Left lung (tissue), 10 donors: ENCODE results near the gene VAV1. TPM values are rescaled to one million over a fixed set of nuclear protein-coding genes. Genes with fewer than 3 reads are reported as not detected.

ENCODE experiments used
- ATAC-seq: fragments of 200-7000 bp; cut with Tn5 transposase; one replicate; pipeline ENCODE4 v1.9.1; 2020; ENCODE audit warnings: moderate library complexity
- DNase-seq, 4 donors: peaks; one replicate each; pipeline ENCODE4 v3.0.0-alpha.2; 2013 to 2020
- H3K27ac ChIP-seq, 2 donors: fragments of 200-600 bp; sonication (generic) in 1 of 2; one replicate each; pipeline versions ENCODE4 v1.5.0 to v1.8.0; 2020 to 2021
- H3K27me3 ChIP-seq, 2 donors: fragments of 200-600 bp; sonication (generic) in 1 of 2; one replicate each; pipeline versions ENCODE4 v1.5.0 to v1.8.0; 2020 to 2021
- H3K36me3 ChIP-seq, 2 donors: fragments of 200-600 bp; sonication (generic) in 1 of 2; one replicate each; pipeline versions ENCODE4 v1.5.0 to v1.8.0; 2020 to 2021
- H3K4me1 ChIP-seq, 2 donors: fragments of 200-600 bp; one replicate each; pipeline ENCODE4 v1.8.0; 2021
- H3K4me3 ChIP-seq, 2 donors: fragments of 200-600 bp; sonication (generic) in 1 of 2; one replicate each; pipeline versions ENCODE4 v1.5.0 to v1.8.0; 2020 to 2021; ENCODE audit warnings: mild to moderate bottlenecking in 1 of 2
- H3K9me3 ChIP-seq, 2 donors: fragments of 200-600 bp; sonication (generic) in 1 of 2; one replicate each; pipeline versions ENCODE4 v1.5.0 to v1.8.0; 2020 to 2021
- intact Hi-C, 2 donors: fragments of 100-400 bp; cut with DNase I; formaldehyde crosslinking; loops; one replicate each; pipeline versions ENCODE4 v1.11.2 to v1.14.2; 2022
- polyA plus RNA-seq, 6 donors: library from polyadenylated mRNA; unstranded; fragments of 120-200 nt; gene quantifications; one replicate each; pipeline ENCODE4 v1.2.1, GENCODE V29; 2013; ENCODE audit not compliant: insufficient read length in 6 of 6
- total RNA-seq, 2 donors: library from RNA; stranded (reverse); fragmentation: NEBNext Ultra II Directional; extraction: Animal tissue kit (Norgen Biotek cat#: 25700); gene quantifications; one replicate each; pipeline ENCODE4 v1.2.1, GENCODE V29; 2021
- TF ChIP-seq, protein P1 (sequence below), 2 donors: fragments of 200-600 bp; sonication (generic) in 1 of 2; IDR thresholded peaks; one replicate each; pipeline versions ENCODE4 v1.5.0 to v1.8.0; 2021; ENCODE audit warnings: antibody characterized with exemption in 2 of 2
- donor health status: DM: no; HTN: yes; CAD: no.
- donor health status: DM: no; HTN: no; CAD: no.

Gene VAV1
- total and polyA plus RNA-seq, 8 donors, result 2.0 to 51.3 (median 2.8) TPM

DNA sequence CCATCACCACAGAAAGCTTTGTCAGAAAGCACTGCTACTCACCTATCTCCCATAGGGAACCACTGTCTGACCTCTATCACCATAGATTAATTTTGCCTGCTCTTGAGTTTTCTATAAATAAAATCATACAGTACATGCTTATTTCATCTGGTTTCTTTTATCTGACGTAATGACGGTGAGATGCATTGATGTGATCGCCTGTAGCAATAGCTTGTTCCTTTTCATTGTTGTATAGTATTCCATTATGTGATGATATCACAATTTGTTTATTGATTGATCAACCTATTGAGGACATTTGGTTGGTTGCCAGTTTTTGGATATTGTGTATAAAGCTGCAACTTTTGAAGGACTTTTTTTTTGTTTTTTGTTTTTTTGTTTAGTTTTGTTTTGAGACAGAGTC is 63.0 kb downstream of the VAV1 start:
- peaks cover 0 to 5% of the 10 kb centered on the region in 2 donors for H3K27me3 ChIP-seq
- H3K9me3 ChIP-seq, result no peaks in the 10 kb centered on the region
- intact Hi-C loops, result no loop called here
- peaks cover 0 to 80% of the 10 kb centered on the region in 2 donors for H3K36me3 ChIP-seq
- H3K4me3 ChIP-seq, result no peak overlapping the region
- ATAC-seq (no peak), DNase-seq (no peak)
- TF ChIP-seq, protein P1, sequence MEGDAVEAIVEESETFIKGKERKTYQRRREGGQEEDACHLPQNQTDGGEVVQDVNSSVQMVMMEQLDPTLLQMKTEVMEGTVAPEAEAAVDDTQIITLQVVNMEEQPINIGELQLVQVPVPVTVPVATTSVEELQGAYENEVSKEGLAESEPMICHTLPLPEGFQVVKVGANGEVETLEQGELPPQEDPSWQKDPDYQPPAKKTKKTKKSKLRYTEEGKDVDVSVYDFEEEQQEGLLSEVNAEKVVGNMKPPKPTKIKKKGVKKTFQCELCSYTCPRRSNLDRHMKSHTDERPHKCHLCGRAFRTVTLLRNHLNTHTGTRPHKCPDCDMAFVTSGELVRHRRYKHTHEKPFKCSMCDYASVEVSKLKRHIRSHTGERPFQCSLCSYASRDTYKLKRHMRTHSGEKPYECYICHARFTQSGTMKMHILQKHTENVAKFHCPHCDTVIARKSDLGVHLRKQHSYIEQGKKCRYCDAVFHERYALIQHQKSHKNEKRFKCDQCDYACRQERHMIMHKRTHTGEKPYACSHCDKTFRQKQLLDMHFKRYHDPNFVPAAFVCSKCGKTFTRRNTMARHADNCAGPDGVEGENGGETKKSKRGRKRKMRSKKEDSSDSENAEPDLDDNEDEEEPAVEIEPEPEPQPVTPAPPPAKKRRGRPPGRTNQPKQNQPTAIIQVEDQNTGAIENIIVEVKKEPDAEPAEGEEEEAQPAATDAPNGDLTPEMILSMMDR (IDR thresholded peaks at IDR 0.05), result no peak
- peaks cover 0 to 9% of the 10 kb centered on the region in 2 donors for H3K4me1 ChIP-seq
- H3K27ac ChIP-seq, result no peak overlapping the region

DNA sequence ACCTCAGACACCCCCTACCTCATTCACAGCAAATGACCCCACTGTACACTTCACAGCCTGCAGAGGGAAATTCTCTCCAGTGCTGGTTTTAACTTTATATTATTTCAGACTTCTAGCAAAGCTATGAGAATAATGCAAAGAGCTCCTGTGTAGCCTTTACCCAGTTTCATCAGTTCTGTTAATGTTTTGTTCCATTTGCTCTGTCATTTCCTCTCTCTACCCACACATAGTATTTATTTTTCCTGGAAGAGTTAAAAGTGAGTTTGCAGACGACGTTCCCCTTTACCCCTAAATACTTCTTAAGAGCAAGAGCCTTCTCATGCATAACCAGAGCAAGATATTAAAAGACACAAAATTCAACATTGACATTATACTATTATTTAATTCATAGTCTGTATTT is 65.0 kb downstream of the VAV1 start:
- no peak for ATAC-seq
- no peaks in the 10 kb centered on the region for H3K4me1 ChIP-seq
- H3K4me3 ChIP-seq, result no peak overlapping the region
- H3K27ac ChIP-seq, result no peak overlapping the region
- H3K9me3 ChIP-seq, result no peaks in the 10 kb centered on the region
- H3K27me3 ChIP-seq, result peaks cover 0 to 5% of the 10 kb centered on the region in 2 donors
- TF ChIP-seq, protein P1 (IDR thresholded peaks at IDR 0.05), result no peak
- H3K36me3 ChIP-seq, result peaks cover 0 to 79% of the 10 kb centered on the region in 2 donors
- intact Hi-C loops, result no loop called here
- DNase-seq, result no peak

DNA sequence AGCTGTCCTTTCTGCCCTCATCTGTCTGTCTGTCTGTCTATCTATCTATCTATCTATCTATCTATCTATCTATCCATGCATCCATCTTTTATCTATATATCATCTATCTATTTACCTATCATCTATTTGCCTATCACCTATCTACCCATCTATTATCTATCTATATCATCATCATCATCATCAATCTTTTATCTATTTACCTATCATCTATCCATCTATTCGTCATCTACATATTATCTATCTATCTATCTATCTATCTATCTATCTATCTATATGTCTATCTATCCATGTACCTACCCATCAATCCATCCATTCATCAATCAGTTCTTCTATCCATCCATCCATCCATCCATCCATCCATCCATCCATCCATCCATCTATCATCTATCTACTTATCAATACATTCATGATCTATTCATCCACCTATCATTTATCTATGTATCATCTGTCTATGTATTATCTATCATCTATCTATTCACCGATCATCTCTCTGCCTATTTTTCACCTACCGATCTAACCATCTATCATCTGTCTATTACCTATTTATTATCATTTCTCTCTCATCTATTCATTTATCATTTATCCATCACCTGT is 65.7 kb downstream of the VAV1 start:
- Histone ChIP-seq H3K4me1 (no peaks in the 10 kb centered on the region), H3K36me3 (peaks cover 0 to 79% of the 10 kb centered on the region in 2 donors), H3K27me3 (peaks cover 0 to 5% of the 10 kb centered on the region in 2 donors), H3K9me3 (no peaks in the 10 kb centered on the region), H3K27ac (no peak overlapping the region), H3K4me3 (no peak overlapping the region)
- TF ChIP-seq, protein P1 (IDR thresholded peaks at IDR 0.05), result no peak
- intact Hi-C loops, result no loop called here
- ATAC-seq (no peak), DNase-seq (no peak)

DNA sequence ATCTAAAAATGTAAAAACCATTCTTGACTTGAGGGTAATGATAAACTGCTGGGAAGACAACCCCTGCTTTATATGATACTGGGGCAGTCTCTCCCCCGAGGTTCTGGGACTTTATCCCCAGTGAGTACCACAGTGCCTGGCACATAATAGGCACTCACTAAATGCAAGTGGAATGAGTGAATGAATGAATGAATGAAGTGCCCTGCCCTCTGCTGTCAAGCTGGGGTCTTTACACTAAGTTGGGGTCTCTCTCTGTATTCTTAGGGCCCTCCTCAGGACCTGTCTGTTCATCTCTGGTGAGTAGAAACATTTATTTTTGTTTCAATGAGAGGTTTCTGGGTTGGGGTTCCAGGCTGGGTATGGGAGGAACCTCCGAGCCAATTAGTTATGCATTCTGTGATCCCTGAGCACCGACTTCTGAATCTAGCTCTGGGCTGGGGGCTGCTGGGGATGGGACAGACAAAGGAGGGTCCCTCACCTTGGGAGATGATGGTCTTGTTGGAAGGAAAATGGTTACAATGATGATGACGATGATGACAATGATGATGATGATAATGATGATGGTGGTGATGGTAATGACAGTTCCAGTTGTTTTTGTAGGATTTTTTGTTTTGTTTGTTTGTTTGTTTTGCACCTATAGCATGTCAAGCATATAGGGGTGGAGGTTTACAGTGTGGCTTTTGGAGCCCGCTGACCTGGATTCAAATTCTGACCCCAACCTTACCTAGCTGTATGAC is 70.5 kb downstream of the VAV1 start:
- H3K4me1 ChIP-seq, result no peaks in the 10 kb centered on the region
- no peaks in the 10 kb centered on the region for H3K9me3 ChIP-seq
- H3K36me3 ChIP-seq, result peaks cover 0 to 70% of the 10 kb centered on the region in 2 donors
- intact Hi-C loops, result no loop called here
- TF ChIP-seq, protein P1 (IDR thresholded peaks at IDR 0.05), result no peak
- no peak overlapping the region for H3K4me3 ChIP-seq
- H3K27ac ChIP-seq, result no peak overlapping the region
- no peak for DNase-seq
- ATAC-seq, result no peak
- no peaks in the 10 kb centered on the region for H3K27me3 ChIP-seq

DNA sequence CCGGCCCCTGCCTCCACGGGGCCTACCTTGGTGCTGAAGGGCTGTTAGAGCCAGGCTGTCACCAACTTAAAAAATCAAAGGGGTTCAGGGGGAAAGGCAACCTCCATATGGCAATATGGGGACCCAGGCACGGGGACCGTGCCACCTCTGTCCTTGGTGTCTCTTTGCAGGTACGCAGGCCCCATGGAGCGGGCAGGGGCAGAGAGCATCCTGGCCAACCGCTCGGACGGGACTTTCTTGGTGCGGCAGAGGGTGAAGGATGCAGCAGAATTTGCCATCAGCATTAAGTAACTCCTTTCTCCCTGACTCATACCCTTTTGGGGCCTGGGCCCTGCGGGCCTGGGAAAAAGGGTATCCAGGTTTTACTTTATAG is 75.3 kb downstream of the VAV1 start:
- H3K27me3 ChIP-seq, result no peaks in the 10 kb centered on the region
- TF ChIP-seq, protein P1 (IDR thresholded peaks at IDR 0.05), result no peak
- ATAC-seq (no peak), DNase-seq (peak in 1 of 4 donors; percentile 50)
- H3K27ac ChIP-seq, result no peak overlapping the region
- no peak overlapping the region for H3K4me3 ChIP-seq
- peaks cover 0 to 64% of the 10 kb centered on the region in 2 donors for H3K36me3 ChIP-seq
- H3K4me1 ChIP-seq, result no peaks in the 10 kb centered on the region
- no peaks in the 10 kb centered on the region for H3K9me3 ChIP-seq
- intact Hi-C loops, result no loop called here
